ENCODE measurements around the gene AKR1B1.

The AKR1B1 gene

GRCh38 chr7:134458806-134459698 is at the start of gene AKR1B1:
AKR1B1 (minus strand) TSS chr7:134459100; CDS start chr7:134459062, 38 bp downstream.
- H3K27me3 ChIP-seq (ENCODE audit: insufficient read depth, low read depth, severe bottlenecking): no peaks in the 10 kb centered on the region
- H3K4me3 ChIP-seq (ENCODE audit: low read depth, low read length): peak within 1 kb of the TSS; percentile 76
- H3K9me3 ChIP-seq (ENCODE audit: severe bottlenecking): peaks cover 4% of the 10 kb centered on the region
- H3K27ac ChIP-seq: peak within 1 kb of the TSS; percentile 63
- peak; percentile 95 for DNase-seq
- peaks cover 22% of the 10 kb centered on the region for H3K36me3 ChIP-seq
- TF ChIP-seq CTCF (IDR thresholded peaks at IDR 0.05; ENCODE audit: low read depth, low read length): peak; percentile 72

- Histone ChIP-seq H3K9me3 (ENCODE audit: severe bottlenecking) (no peaks in the 10 kb centered on the region), H3K27me3 (ENCODE audit: insufficient read depth, low read depth, severe bottlenecking) (no peaks in the 10 kb centered on the region), H3K27ac (no peak overlapping the region), H3K4me3 (ENCODE audit: low read depth, low read length) (no peak overlapping the region), H3K36me3 (no peaks in the 10 kb centered on the region)
- no peak for TF ChIP-seq CTCF (IDR thresholded peaks at IDR 0.05; ENCODE audit: low read depth, low read length)
- DNase-seq: no peak
Observed at GRCh38 chr7:134505856-134506255, 47.0 kb upstream of the AKR1B1 start.

- Histone ChIP-seq H3K4me3 (ENCODE audit: low read depth, low read length) (no peak overlapping the region), H3K27ac (no peak overlapping the region), H3K27me3 (ENCODE audit: insufficient read depth, low read depth, severe bottlenecking) (no peaks in the 10 kb centered on the region), H3K36me3 (no peaks in the 10 kb centered on the region), H3K9me3 (ENCODE audit: severe bottlenecking) (no peaks in the 10 kb centered on the region)
- DNase-seq: no peak
- TF ChIP-seq CTCF (IDR thresholded peaks at IDR 0.05; ENCODE audit: low read depth, low read length): no peak
Observed at GRCh38 chr7:134504660-134505164, 45.8 kb upstream of the AKR1B1 start.

GRCh38 chr7:134502463-134503371 is 43.8 kb upstream of the AKR1B1 start:
- DNase-seq: no peak
- Histone ChIP-seq H3K36me3 (no peaks in the 10 kb centered on the region), H3K9me3 (ENCODE audit: severe bottlenecking) (no peaks in the 10 kb centered on the region), H3K27me3 (ENCODE audit: insufficient read depth, low read depth, severe bottlenecking) (no peaks in the 10 kb centered on the region), H3K27ac (no peak overlapping the region), H3K4me3 (ENCODE audit: low read depth, low read length) (no peak overlapping the region)
- TF ChIP-seq CTCF (IDR thresholded peaks at IDR 0.05; ENCODE audit: low read depth, low read length): no peak

GRCh38 chr7:134500982-134501381 is 42.1 kb upstream of the AKR1B1 start:
- Histone ChIP-seq H3K9me3 (ENCODE audit: severe bottlenecking) (no peaks in the 10 kb centered on the region), H3K27me3 (ENCODE audit: insufficient read depth, low read depth, severe bottlenecking) (no peaks in the 10 kb centered on the region), H3K36me3 (no peaks in the 10 kb centered on the region), H3K27ac (no peak overlapping the region), H3K4me3 (ENCODE audit: low read depth, low read length) (no peak overlapping the region)
- DNase-seq: no peak
- TF ChIP-seq CTCF (IDR thresholded peaks at IDR 0.05; ENCODE audit: low read depth, low read length): no peak
